GM21423 (cell line): ENCODE data around the gene PYGB.

Experiments
- ATAC-seq: cut with Tn5 transposase; IDR thresholded peaks from one replicate; pipeline ENCODE4 v1.9.1; 2021; ENCODE audit warnings: mild to moderate bottlenecking, moderate library complexity; ENCODE audit not compliant: unreplicated experiment

PYGB gene

DNA sequence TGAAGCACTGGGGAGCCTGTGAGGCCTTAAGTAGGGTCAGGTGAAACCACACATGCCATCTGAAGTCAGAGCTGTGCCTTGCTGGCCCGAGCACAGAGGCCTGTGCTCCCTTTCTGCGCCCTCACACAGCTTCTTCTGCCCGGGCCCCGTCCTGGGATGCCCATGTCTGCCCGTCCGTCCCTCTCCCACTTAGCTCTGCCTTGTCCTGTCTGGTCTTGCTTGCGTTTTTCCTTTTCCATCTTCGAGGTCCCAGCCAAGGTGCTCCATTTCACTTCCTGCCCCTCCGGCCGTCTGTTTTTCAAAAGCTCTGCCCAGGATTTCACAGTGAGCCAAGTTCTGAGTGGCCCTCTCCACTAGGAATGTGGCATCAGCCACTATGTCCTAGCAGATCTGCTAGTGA, 45.6 kb downstream of the PYGB start:
- ATAC-seq, result no peak

DNA sequence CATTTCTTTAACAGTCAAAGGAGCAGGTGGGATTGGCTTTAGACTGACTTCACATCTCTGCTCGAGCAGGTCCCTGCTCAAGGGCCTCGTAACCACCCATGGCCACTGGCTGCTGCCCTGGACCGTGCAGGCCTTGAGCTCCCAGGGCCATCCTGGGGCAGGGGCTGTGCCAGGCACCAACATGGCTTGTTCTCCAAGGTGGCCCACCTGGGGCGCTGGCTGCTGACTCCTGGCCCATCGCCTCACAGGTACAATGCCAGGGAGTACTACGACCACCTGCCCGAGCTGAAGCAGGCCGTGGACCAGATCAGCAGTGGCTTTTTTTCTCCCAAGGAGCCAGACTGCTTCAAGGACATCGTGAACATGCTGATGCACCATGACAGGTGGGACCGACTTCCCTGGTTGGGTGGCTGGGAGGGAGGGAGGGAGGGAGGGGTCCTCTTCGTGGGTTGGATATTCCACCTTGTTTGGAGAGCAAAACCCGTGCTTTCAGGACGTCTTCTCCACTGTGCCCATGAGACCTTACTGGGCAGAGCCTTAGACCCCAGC, 46.1 kb downstream of the PYGB start:
- ATAC-seq, result no peak

DNA sequence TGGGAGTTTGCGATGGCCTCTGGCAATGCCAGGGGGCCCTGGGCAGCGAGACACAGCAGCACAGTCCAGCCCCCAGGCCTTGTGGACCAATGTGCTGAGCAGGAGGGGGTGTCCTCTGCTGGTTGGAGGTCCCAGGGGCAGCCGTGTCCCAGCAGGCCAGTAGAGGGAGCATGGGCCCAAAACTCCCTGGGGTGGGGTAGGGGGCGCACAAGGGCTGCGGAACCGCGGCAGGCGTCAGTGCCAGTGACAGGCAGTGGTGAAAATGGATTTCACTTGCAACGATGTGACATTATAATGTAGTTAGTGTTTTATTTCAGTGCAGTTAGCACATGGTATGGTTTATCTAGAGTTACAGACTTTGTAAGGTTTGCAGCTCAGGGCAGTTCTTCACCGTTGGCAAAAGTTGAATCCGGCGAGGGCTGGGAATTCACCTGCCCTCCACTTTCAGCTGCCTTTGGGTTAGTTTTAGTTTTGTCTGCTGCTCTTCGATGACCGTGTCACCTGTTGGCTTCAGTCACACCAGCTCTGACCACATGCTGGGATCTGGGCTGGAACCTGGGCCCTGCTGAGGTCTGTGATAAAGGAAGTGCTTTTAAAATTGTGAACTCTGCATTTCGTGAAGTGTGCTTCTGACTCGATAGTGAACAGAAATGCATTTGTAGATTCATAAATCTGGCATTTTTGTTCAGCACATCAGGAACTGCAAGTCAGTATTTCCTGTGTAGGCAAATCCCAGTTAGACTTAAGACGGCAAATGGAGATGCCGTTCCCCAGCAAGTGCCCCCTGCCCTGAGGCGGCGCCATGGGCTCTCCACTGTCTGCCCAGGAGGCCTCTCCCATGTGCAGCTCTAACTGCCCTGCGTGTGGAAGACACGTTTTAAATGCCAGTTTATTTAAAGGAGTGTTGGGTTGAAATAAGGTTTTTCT, 46.8 kb downstream of the PYGB start:
- ATAC-seq, result no peak

DNA sequence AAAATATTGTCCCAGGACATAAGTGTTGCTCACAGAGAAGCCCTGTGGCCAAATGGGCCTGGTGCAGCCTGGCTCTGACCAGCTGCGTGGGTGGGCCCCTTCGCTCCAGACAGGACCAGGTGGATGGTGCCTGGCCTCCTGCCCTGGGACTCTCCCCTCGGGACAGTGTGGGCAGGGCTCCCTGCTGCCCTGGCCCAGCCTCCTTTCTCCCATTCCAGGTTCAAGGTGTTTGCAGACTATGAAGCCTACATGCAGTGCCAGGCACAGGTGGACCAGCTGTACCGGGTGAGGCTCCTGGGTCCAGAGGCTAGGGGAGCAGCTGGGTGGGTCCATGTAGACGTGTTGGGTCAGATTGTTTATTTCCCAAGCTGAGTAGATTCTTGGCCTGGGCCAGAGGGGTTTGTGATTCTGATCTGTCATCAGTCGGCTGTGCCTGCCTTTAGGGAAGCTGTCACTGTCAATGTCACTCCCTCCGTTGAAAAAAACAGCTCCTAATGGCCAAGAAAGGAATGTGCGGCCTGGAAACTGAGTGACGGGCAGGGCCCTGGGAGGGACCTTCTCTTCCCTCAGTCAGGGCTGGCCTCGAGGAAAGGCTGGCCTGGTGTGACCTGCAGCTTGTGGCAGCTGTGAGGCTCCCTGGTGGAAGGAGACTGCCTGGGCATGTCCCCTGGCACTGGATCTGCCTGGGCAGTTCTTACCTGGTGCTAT, 47.7 kb downstream of the PYGB start:
- no peak for ATAC-seq

DNA sequence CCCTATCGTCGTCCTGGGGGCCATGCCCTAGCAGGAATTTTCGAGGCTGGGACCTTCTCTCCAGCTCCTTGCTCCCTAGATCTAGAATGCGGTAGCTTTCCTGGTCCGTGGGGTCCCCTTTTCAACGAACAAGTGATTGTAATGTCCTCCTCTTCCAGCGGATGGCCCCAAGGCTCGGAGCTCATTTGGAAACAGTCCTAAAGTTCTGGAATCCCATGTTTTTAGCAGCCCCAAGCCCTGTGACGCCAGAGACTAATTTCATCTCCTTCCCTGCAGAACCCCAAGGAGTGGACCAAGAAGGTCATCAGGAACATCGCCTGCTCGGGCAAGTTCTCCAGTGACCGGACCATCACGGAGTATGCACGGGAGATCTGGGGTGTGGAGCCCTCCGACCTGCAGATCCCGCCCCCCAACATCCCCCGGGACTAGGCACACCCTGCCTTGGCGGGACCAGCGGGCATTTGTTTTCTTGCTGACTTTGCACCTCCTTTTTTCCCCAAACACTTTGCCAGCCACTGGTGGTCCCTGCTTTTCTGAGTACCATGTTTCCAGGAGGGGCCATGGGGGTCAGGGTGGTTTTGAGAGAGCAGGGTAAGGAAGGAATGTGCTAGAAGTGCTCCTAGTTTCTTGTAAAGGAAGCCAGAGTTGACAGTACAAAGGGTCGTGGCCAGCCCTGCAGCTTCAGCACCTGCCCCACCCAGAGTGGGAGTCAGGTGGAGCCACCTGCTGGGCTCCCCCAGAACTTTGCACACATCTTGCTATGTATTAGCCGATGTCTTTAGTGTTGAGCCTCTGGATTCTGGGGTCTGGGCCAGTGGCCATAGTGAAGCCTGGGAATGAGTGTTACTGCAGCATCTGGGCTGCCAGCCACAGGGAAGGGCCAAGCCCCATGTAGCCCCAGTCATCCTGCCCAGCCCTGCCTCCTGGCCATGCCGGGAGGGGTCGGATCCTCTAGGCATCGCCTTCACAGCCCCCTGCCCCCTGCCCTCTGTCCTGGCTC, 48.5 kb downstream of the PYGB start:
- no peak for ATAC-seq

DNA sequence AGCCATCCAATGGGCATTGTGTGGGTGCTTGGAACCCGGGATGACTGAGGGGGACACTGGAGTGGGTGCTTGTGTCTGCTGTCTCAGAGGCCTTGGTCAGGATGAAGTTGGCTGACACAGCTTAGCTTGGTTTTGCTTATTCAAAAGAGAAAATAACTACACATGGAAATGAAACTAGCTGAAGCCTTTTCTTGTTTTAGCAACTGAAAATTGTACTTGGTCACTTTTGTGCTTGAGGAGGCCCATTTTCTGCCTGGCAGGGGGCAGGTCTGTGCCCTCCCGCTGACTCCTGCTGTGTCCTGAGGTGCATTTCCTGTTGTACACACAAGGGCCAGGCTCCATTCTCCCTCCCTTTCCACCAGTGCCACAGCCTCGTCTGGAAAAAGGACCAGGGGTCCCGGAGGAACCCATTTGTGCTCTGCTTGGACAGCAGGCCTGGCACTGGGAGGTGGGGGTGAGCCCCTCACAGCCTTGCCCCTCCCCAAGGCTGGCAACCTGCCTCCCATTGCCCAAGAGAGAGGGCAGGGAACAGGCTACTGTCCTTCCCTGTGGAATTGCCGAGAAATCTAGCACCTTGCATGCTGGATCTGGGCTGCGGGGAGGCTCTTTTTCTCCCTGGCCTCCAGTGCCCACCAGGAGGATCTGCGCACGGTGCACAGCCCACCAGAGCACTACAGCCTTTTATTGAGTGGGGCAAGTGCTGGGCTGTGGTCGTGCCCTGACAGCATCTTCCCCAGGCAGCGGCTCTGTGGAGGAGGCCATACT, 49.4 kb downstream of the PYGB start:
- peak; percentile 61 for ATAC-seq

DNA sequence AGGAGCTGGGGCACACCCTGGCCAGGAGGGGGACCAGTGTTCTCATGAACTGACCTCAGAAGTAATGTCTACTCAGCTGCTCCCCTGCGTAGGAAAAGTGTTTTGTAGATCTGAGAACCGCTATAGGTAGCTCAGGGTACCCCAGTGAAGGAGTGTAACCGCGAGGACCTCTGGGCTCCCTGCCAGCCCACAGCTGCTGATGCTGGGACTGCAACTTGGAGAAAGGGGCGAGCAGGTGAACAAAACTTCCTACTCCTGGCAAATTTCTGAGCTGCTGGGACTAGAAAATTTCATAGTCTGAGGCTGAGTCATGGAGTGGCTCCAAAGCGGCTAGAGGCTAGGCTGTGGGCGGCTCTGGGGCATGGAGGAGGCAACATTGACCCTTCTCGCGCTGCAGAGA, 51.9 kb downstream of the PYGB start:
- ATAC-seq, result no peak

DNA sequence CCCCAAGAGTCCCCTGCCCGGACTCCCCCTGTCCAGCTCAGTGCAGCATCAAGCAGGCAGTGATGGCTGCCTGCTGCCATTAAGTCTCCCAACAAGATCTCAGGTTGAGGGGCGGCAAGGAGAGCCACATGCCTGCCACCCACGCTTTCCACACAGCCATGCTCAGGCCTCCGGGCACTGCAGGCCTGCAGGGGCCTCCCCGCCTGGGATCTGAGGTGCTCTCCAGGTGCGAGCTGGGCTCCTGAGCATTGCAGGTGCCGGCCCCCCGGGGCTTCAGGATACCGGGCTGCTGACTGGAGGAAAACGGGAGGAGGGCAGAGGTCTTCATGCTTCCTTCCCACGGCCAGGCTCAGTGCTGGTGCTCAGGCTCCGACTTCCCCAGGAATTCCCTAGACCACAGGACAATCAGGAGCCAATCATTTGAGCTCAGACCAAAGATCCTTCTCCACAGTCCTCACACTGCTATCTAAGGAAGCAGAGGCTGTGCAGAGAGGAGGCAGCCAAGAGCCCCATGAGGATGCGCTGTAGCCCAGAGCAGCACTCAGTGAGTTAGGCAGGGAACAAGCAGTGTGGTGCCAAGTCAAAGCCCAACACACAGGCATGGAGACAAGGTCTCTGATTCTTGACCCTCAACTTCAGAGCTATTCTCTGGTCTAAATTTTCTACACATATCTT, 52.7 kb downstream of the PYGB start:
- no peak for ATAC-seq

DNA sequence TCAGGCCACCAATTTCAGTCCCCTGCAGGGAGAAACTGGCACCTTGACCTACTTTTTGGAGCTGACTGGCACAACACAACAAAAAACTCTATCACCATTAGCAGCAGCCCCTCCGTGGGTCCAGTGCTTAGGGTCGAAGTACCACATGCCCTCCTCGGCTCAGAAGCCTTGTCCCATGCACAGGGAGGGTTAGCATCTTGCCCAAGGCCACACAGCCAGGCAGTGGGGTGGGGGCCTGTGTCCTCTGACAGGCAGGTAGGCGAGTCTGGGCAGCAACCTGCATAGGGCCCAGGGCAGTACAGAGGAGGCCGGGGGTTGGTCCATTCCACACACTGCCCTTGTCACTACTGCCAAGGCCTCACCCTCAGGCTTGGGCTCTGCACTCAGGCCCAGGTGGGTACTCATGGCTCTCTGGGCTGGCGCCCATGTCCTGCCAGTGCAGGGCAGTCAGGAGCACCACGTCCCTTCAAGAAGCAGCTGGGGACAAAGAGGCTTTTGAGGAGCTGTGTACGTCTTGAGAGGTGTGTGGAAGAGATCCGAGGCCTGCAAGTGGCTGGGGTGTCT, 53.6 kb downstream of the PYGB start:
- ATAC-seq, result no peak

DNA sequence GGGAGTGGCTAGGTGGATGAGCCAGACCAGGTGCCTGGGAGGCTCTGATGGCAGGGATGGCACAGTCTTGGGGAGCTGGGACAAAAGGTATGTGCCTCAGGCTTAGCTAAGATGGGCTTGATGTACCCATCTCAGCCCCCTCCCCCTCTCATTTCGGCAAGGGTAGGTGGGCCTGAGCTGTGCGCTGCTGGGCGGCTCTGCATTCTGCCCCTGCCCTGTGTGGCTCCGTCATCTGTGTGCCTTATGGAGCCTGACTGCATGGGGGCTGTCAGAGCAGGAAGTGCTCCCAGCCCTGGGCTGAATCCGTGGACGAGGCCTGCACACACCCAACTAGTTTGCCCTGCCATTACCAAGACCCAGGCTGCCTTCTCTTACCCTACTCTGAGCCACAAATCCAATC, 54.7 kb downstream of the PYGB start:
- ATAC-seq, result no peak

DNA sequence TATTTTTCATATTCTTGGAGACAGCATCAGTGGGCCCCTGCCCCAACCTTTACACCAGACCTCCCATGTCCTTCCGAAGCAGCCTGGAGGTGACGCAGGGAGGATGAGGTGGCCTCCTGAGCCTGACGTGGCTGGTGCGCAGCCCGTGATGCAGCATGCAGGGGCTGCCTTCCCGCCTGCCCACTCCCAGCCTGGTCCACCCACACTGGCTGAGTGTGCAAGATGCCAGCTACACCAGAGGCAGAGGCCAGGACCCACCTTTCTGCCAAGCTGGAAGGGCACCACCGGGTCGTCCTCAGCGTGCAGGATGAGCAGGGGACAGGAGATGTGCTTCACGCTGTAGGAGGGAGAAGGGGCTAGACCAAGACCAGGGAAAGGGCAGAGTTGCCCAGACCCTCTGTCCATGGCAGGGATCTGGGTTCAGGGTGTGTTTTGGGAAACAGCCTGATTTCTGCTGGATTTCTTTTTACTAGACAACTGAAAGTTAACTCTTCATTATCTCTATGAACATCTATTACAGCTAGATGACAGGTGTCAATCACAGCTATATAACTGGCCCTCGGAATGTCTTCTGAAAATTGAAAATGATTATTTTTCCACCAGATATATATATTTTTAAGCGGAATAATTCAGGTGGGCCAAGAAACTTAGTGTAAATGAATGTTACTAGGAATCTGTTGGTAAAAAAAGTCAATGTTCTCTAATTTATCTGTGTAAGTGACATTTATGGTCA, 55.6 kb downstream of the PYGB start:
- no peak for ATAC-seq

DNA sequence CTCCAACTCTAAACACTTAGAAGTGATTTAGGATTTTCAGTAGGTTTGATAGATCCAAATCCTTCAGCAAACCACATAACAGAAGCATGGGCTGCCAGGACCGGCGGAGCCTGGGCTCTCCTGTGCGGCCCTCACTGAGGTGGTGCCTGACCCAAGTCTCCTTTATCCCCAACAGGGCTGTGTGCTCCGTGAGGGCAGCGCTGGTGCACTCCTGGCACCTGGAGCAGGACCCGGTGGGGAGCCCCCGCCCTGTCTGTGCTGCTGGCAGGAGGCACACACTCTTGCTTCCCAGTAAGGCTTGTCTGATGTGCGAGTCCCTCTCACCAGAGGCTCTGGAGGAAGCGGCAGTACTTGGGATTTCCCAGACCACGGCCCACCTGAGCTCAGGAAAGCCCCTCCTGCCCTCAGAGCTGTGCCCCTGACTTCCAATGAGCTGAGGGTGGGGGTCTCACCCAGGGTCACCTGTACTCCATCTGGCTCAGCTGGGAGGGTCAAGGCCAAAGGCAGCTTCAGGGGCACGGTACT, 56.2 kb downstream of the PYGB start:
- ATAC-seq, result no peak

DNA sequence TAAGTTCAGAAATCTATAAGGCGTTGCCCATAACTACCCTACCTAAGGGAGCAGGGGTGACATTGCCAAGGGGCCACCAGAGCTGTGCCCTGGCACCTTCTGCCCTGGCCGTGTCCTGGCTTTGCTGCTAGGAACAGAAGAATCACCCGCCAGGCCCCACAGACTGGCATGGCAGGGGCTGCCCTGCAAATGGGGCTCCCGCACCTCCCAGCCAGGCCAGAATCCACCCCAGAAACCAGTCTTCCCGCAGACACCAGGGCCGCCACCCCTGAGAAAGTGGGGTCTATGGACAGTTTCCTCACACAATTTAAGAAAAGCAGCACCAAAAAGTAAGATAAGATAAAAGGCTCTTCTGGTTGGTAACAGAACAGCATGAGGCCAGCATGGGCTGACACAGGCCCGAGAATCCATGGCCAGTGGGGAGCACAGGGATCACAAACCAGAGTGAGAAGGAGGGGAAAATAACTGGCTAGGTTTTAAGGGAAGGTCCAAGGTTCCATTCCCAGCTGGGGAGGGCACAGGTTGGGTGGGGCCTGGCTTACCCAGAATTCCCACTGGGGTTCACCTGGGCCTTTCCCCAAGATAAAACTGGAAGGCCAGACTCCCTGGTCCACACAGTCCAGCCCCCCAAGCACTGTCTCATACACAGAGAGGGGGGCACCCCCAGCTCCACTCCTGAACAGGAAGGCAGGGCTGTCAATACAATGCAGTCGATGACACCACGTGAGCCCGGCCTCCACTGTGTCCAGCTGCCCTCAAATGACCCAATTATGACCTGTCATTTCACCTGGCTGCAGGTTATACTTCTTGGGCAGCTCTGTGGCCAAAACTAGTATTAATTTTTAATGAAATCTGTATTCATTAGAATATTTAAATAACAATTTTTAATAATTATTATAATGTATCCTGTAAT, 59.4 kb downstream of the PYGB start:
- ATAC-seq, result no peak

DNA sequence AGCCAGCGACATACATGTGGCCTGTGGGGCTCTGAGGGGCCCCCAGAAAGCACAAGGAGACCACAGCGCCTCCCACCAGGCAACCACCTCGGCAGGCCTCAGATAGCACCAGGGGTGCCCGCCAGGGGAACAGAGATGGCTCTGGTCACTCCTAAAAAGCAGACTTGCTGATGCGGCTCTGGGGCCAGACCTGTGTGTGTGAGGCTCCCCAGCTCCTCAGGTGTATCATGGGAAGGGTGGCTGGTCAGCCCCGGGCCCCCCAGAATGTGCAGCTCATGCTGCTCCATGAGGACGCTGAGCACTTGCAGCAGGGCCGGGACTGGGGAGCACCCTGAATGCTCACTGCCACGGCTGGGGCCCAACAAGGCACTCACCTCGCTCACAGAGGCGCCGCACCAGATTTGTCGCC, 60.2 kb downstream of the PYGB start:
- ATAC-seq, result no peak

DNA sequence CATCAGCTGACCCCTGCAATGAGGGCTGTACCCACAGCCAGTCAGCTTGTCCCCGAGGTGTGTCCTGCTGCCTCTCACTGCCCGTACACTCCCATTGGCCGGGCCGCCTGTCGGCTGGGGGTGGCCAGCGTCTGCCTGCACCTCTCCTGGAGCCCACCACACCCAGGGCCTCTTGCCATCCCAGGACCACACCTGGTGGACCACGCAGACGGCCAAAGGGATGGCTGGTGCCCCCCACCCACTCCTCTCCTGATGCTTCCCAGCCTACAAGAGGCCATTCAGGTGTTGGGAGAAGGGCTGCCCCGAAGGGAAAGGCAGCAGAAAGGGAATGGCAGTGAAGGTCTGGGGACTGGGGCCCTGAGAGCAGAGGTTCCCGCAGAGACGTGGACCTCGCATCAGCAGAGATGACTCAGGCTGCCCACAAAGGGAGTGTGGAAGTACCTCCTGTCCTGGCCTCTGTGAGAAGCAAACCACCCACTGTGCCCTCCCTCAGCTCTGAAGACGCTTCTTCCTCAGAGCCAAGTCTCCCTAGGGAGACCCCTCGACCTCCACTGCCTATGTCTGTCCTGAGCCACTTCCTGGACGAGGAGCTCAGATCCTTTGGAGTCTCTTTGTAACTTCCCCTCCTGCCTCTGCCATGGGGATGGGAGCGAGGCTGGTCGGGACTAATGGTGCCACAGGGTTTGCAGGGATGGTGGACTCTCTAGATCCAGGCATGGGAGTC, 60.9 kb downstream of the PYGB start:
- ATAC-seq, result no peak
